ENCODE measurements around the gene BRD4.

DNA sequence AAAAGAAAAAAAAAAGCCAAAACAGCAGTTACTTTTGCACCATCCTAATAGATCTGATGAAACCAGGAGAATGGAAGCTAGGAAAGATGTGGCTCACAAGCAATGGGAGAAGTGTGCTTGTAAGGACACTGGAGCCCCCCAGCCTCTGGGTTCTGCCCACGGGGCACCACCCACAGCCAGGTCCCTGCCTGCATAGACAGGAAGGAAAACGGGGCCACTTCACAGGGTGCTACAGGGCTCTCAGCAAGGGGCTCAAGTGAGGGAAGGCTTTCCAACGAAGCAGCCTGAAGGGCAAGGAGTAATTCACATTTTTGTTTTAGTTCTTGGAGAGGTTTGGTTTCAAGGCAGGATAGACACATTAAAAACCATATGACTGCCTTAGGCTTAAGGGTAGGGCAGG lies 42.7 kb downstream of the BRD4 start:
- TF ChIP-seq, protein P1, sequence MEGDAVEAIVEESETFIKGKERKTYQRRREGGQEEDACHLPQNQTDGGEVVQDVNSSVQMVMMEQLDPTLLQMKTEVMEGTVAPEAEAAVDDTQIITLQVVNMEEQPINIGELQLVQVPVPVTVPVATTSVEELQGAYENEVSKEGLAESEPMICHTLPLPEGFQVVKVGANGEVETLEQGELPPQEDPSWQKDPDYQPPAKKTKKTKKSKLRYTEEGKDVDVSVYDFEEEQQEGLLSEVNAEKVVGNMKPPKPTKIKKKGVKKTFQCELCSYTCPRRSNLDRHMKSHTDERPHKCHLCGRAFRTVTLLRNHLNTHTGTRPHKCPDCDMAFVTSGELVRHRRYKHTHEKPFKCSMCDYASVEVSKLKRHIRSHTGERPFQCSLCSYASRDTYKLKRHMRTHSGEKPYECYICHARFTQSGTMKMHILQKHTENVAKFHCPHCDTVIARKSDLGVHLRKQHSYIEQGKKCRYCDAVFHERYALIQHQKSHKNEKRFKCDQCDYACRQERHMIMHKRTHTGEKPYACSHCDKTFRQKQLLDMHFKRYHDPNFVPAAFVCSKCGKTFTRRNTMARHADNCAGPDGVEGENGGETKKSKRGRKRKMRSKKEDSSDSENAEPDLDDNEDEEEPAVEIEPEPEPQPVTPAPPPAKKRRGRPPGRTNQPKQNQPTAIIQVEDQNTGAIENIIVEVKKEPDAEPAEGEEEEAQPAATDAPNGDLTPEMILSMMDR (IDR thresholded peaks at IDR 0.05), result no peak
- TF ChIP-seq PHF8 (IDR thresholded peaks at IDR 0.05; ENCODE audit: borderline replicate concordance, low read depth) (no peak), ZNF302 (CRISPR knock-in tag; IDR thresholded peaks at IDR 0.05) (no peak), EP300 (IDR thresholded peaks at IDR 0.05) (no peak), SREBF2 (IDR thresholded peaks at IDR 0.05) (no peak), POLR2A (IDR thresholded peaks at IDR 0.05; ENCODE audit: low read length) (no peak), CHD2 (IDR thresholded peaks at IDR 0.05; ENCODE audit: low read length, partially characterized antibody) (no peak), POLR2AphosphoS2 (conservative IDR thresholded peaks at IDR 0.05; ENCODE audit: low read length) (no peak), FOSL2 (IDR thresholded peaks at IDR 0.05) (no peak), FOSL2 (CRISPR knock-in tag; IDR thresholded peaks at IDR 0.05) (no peak), MAX (IDR thresholded peaks at IDR 0.05) (no peak)

Measured in A549 (cell line).